ENCODE data around the gene HOXD3.

The HOXD3 gene

GRCh38 chr2:176130147-176130956 lies 26.8 kb upstream of the HOXD3 start:
- TF ChIP-seq CTCF (IDR thresholded peaks at IDR 0.05; ENCODE audit: low read depth, low read length, missing control alignments) = no peak
- no peak for DNase-seq (ENCODE audit: low read depth)
- in situ Hi-C loops (cut with HindIII; ENCODE audit: low sequenced_read_pairs) = loop anchor here (10.0 kb wide), 1 partner anchor 504 kb away; no protein-coding TSS in a partner anchor
- no peak overlapping the region for H3K4me3 ChIP-seq (ENCODE audit: low read depth, low read length)

- no peak for DNase-seq (ENCODE audit: low read depth)
- H3K4me3 ChIP-seq (ENCODE audit: low read depth, low read length) = no peak overlapping the region
- in situ Hi-C loops (cut with HindIII; ENCODE audit: low sequenced_read_pairs) = loop anchor here (10.0 kb wide), 1 partner anchor 504 kb away; no protein-coding TSS in a partner anchor
- TF ChIP-seq CTCF (IDR thresholded peaks at IDR 0.05; ENCODE audit: low read depth, low read length, missing control alignments) = no peak
These were observed 25.9 kb upstream of the HOXD3 start for GRCh38 chr2:176130957-176131847.

GRCh38 chr2:176131848-176132158 lies 25.3 kb upstream of the HOXD3 start:
- no peak overlapping the region for H3K4me3 ChIP-seq (ENCODE audit: low read depth, low read length)
- DNase-seq (ENCODE audit: low read depth) = no peak
- in situ Hi-C loops (cut with HindIII; ENCODE audit: low sequenced_read_pairs) = loop anchor here (10.0 kb wide), 1 partner anchor 503 kb away; no protein-coding TSS in a partner anchor
- no peak for TF ChIP-seq CTCF (IDR thresholded peaks at IDR 0.05; ENCODE audit: low read depth, low read length, missing control alignments)

- no peak for TF ChIP-seq CTCF (IDR thresholded peaks at IDR 0.05; ENCODE audit: low read depth, low read length, missing control alignments)
- H3K4me3 ChIP-seq (ENCODE audit: low read depth, low read length) = peak overlapping the region; percentile 2
- no peak for DNase-seq (ENCODE audit: low read depth)
- in situ Hi-C loops (cut with HindIII; ENCODE audit: low sequenced_read_pairs) = loop anchor here (10.0 kb wide), 1 partner anchor 502 kb away; no protein-coding TSS in a partner anchor
These were observed 24.6 kb upstream of the HOXD3 start for GRCh38 chr2:176132205-176133171.

- in situ Hi-C loops (cut with HindIII; ENCODE audit: low sequenced_read_pairs) = loop anchor here (10.0 kb wide), 1 partner anchor 501 kb away; no protein-coding TSS in a partner anchor
- TF ChIP-seq CTCF (IDR thresholded peaks at IDR 0.05; ENCODE audit: low read depth, low read length, missing control alignments) = no peak
- DNase-seq (ENCODE audit: low read depth) = no peak
- H3K4me3 ChIP-seq (ENCODE audit: low read depth, low read length) = no peak overlapping the region
These were observed 23.7 kb upstream of the HOXD3 start for GRCh38 chr2:176133389-176133788.

All from astrocyte of the cerebellum (primary cell).